GM10847 (cell line): ENCODE results near the gene KRTAP5-9.

Experiments
- POLR2A ChIP-seq: IDR thresholded peaks from 2 replicates; pipeline ENCODE4 v1.6.1; 2011; ENCODE audit not compliant: insufficient read length; ENCODE audit errors: extremely low read depth

The KRTAP5-9 gene

GRCh38 chr11:71577469-71578004, 29.3 kb downstream of the KRTAP5-9 start:
- TF ChIP-seq POLR2A: no peak

DNA sequence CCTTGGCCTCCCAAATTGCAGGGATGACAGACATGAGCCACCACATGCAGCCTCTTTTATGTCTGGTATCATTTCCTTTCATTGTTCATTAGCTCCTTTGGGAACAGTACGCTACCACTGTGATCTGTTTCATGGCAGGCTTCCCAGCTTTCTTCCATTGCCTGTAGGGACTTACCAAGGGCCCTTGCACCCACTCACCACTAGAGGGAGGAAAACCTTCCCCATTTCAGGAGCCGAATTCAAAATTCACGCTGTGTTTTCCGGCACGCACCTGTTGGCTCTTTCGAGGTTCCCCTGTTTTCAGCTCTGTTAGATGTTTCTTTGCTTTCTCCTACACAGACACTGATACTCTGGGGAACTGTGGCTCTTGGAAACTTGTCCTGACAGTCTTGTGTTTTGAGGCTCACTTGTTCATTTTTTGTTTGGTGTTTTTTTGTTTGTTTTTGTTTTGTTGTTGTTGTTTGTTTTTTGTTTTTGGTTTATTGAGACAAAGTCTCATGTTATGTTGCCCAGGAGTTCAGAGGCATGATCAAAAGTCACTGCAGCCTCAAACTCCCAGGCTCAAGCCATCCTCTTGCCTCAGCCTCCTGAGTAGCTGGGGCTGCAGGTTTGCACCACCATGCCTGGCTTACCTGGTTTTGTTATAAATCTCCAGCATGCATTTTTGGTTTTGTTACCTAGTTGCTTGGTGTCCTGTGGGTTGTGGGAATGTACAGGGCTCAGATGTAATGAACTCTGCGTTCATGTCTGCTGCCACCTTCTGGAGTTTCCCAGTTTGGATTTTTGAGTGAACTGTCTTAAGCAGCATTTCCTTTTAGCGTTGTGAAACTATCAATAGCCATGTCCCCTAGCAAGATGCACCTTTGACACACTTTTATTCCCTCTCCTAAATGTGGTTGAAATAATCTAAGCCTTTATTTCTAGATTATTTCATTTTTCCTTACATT, 32.1 kb downstream of the KRTAP5-9 start:
- no peak for TF ChIP-seq POLR2A

DNA sequence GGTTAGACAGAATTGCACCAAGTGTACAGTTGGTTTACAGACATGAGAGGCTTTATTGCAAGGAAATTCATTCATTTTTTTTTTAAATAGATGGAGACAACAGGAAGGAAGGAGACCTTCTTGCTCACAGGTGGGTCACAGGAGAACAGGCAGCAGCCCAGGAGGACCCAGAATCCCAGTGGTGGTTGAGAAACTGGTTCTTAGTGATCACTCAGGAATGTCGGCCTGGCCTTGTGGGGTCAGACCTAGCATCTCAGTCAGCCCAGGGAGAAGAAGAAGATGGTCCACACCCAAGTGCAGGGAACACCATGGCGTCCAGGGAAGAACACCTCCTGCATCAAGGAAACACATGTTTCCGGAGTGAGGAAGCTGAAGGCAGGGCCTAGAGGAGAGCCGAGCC, 33.6 kb downstream of the KRTAP5-9 start:
- no peak for TF ChIP-seq POLR2A

- no peak for TF ChIP-seq POLR2A
Observed at GRCh38 chr11:71582309-71582895, 34.2 kb downstream of the KRTAP5-9 start, which contains the start of gene KRTAP5-11. Gene KRTAP5-11, minus strand, starts transcription at chr11:71582875. Its CDS starts 38 bp downstream, at chr11:71582837.
